Gastrocnemius medialis (tissue), 4 donors: ENCODE results near the gene LMNTD2.

ENCODE experiments used
- POLR2A ChIP-seq, 2 donors: fragments of 450-650 bp; IDR thresholded peaks; one replicate each; pipeline ENCODE4 v1.6.1; 2017; ENCODE audit warnings: antibody characterized with exemption in 2 of 2, mild to moderate bottlenecking in 2 of 2, moderate library complexity in 2 of 2
- TF ChIP-seq, protein P1 (sequence below), 5 experiments: fragments of 450-650 bp in 3 of 5; fragments of 200-600 bp in 2 of 5; sonication (generic) in 2 of 5; IDR thresholded peaks in 4 of 5; conservative IDR thresholded peaks in 1 of 5; 1 replicate in 4 of 5; 2 replicates in 1 of 5; pipeline ENCODE4 v1.5.1; 2016 to 2019; ENCODE audit warnings: antibody characterized with exemption in 5 of 5, mild to moderate bottlenecking in 3 of 5, moderate library complexity in 3 of 5

DNA sequence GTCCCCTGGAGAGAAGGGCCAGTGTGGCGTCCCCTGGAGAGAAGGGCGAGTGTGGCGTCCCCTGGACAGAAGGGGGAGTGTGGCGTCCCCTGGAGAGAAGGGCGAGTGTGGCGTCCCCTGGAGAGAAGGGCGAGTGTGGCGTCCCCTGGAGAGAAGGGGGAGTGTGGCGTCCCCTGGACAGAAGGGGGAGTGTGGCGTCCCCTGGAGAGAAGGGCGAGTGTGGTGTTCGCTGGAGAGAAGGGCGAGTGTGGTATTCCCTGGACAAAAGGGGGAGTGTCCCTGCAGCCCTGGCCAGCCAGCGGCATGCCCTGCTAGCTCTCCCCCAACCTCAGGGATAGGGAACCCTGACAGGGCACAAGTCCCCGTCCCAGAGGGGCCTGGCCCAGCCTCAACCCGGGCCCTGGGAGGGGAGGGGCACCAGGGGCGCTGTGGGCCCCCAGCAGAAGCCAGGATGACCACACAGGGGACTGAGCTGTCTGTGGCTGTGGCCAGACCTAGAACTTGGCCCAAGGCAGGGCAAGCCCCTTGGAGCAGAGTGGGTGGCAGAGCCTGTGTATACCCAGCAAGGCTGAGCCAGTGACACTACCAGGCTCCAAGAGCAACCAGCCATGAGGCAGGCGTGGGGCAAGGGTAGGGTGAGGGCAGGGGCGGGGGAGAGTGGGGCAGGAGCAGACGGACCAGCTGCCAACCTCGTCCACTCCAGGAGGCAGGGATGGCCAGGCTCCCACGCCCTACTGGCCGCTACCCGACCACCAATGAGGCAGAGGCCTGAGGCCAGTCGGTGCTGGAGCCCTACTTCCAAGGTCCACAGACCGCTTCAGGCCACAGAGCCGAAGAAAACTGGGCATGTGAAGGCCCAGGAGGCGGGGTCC lies 29.3 kb downstream of the LMNTD2 start:
- TF ChIP-seq, protein P1, sequence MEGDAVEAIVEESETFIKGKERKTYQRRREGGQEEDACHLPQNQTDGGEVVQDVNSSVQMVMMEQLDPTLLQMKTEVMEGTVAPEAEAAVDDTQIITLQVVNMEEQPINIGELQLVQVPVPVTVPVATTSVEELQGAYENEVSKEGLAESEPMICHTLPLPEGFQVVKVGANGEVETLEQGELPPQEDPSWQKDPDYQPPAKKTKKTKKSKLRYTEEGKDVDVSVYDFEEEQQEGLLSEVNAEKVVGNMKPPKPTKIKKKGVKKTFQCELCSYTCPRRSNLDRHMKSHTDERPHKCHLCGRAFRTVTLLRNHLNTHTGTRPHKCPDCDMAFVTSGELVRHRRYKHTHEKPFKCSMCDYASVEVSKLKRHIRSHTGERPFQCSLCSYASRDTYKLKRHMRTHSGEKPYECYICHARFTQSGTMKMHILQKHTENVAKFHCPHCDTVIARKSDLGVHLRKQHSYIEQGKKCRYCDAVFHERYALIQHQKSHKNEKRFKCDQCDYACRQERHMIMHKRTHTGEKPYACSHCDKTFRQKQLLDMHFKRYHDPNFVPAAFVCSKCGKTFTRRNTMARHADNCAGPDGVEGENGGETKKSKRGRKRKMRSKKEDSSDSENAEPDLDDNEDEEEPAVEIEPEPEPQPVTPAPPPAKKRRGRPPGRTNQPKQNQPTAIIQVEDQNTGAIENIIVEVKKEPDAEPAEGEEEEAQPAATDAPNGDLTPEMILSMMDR (IDR thresholded peaks at IDR 0.05 in 4 of 5, conservative IDR thresholded peaks at IDR 0.05 in 1 of 5): no peak
- no peak for TF ChIP-seq POLR2A (IDR thresholded peaks at IDR 0.05)
